Measurements from ENCODE around the gene IPP.

The IPP gene

DNA sequence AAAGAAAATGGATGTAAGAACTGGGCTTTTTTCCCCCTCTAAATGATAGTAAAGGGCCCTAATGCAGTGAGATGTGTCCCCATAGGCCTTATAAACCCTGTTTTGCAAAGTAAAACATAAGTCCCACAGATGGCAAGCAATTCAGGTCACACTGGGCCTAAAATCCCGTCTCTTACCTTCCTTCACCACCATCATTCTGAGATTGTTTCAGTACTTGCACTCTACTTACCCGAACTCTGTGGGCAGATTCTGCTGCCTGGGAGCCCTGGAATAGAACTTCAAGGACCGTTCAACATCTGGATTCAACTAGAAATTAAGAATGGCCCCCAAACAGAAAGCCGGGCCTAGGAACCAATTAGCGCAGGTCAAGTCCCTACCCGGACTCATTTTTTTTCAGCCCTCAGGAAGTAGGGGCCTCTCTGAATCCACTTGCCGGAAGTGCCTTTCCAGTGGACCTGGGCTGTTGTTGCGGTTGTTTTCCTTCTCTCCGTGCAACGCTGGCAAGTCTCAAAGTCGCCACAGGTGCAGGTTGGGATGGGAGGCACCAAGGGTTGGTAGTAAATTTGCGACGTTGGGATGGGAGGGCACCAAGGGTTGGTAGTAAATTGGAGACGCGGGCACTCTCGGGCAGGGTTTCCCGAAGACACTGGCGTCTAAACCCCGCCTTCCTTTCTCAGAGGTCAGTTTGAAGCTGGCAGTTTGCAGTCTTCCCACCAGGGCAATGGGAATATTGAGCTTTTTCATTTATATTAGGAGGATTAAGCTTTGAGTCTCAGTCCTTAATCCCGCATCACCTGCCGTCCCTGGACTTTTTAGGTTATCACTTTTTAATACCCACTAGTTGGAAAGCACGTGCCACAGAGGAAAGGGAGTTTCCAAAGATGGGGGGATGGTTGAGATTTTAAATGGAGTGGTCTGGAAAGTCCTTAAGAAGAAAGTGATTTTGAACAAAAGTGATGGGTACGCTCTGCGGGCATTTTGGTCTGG, 62.4 kb downstream of the IPP start, which contains the start of gene TMEM69:
TMEM69 (plus strand) TSS at position 428 of the 987 bp plus-strand sequence. CDS start 2,888 bp downstream, outside the sequence.
- no peaks in the 10 kb centered on the region for H3K27me3 ChIP-seq (replicated peaks)
- H3K27ac ChIP-seq, result peak within 1 kb of the TSS; percentile 87
- DNase-seq, result peak; percentile 75
- peak; percentile 37 for TF ChIP-seq CTCF (IDR thresholded peaks at IDR 0.05; ENCODE audit: low read depth, low read length, missing control alignments)
- peaks cover 10% of the 10 kb centered on the region for H3K36me3 ChIP-seq (replicated peaks)
- in situ Hi-C loops (cut with HindIII; ENCODE audit: low pct_ligation_motif_present, low sequenced_read_pairs), result no loop called here
- H3K4me3 ChIP-seq (ENCODE audit: low read depth, low read length), result peak within 1 kb of the TSS; percentile 99

GRCh38 chr1:45687014-45687753, 63.3 kb downstream of the IPP start:
- H3K36me3 ChIP-seq (replicated peaks), result peaks cover 4% of the 10 kb centered on the region
- in situ Hi-C loops (cut with HindIII; ENCODE audit: low pct_ligation_motif_present, low sequenced_read_pairs), result no loop called here
- H3K4me3 ChIP-seq (ENCODE audit: low read depth, low read length), result peak overlapping the region; percentile 99
- H3K27me3 ChIP-seq (replicated peaks), result no peaks in the 10 kb centered on the region
- peak; percentile 97 for DNase-seq
- no peak for TF ChIP-seq CTCF (IDR thresholded peaks at IDR 0.05; ENCODE audit: low read depth, low read length, missing control alignments)
- H3K27ac ChIP-seq, result peak overlapping the region; percentile 87

DNA sequence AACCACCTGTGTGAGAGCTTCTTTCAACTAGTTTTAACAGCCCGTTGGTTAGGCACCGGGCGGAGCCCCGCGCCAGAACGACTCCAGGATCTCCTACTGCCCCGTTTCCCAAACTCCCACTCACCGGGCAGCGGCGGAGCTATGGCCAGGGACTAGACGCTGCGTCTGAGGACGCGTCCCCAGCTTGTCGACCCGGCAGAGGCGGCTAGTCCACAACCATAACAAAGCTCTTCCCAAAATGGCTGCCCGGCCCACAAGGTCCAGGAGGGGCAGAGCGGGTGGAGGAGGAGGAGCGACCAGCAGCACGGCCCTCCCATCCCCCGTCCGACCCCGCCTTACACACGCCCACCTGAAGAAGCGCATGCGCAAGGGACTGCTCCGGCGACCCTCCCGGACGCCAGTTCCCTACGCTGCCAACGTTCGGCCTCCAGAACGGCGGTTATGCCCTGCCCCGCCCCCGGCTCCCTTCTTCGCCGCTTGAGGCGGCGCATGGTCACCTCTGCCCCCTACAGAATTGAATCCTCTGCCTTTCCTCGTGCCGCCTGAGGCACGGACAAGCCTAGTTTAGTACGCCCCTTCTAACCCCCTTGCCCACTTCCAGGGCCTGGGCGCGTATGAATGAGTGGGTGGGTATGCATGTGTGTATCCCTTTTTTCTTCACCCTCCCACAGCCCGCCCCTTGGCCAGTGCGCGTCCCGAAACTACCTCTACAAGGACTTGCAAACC, 64.0 kb downstream of the IPP start, which contains the start of gene GPBP1L1:
GPBP1L1 (minus strand) TSS at position 246 of the 726 bp plus-strand sequence. CDS start 27,446 bp downstream, outside the sequence.
- in situ Hi-C loops (cut with HindIII; ENCODE audit: low pct_ligation_motif_present, low sequenced_read_pairs), result no loop called here
- TF ChIP-seq CTCF (IDR thresholded peaks at IDR 0.05; ENCODE audit: low read depth, low read length, missing control alignments), result no peak
- Histone ChIP-seq H3K27ac (peak within 1 kb of the TSS; percentile 87), H3K27me3 (replicated peaks) (no peaks in the 10 kb centered on the region), H3K4me3 (ENCODE audit: low read depth, low read length) (peak within 1 kb of the TSS; percentile 99), H3K36me3 (replicated peaks) (peaks cover 3% of the 10 kb centered on the region)
- DNase-seq, result peak; percentile 95

- no peak for TF ChIP-seq CTCF (IDR thresholded peaks at IDR 0.05; ENCODE audit: low read depth, low read length, missing control alignments)
- DNase-seq, result peak; percentile 2
- Histone ChIP-seq H3K4me3 (ENCODE audit: low read depth, low read length) (peak overlapping the region; percentile 99), H3K36me3 (replicated peaks) (peaks cover under 1% of the 10 kb centered on the region), H3K27me3 (replicated peaks) (no peaks in the 10 kb centered on the region), H3K27ac (peak overlapping the region; percentile 87)
- in situ Hi-C loops (cut with HindIII; ENCODE audit: low pct_ligation_motif_present, low sequenced_read_pairs), result no loop called here
Observed at GRCh38 chr1:45686015-45686287, 64.5 kb downstream of the IPP start.

- Histone ChIP-seq H3K27ac (peak overlapping the region; percentile 87), H3K36me3 (replicated peaks) (no peaks in the 10 kb centered on the region), H3K27me3 (replicated peaks) (no peaks in the 10 kb centered on the region), H3K4me3 (ENCODE audit: low read depth, low read length) (peak overlapping the region; percentile 99)
- peak; percentile 2 for DNase-seq
- in situ Hi-C loops (cut with HindIII; ENCODE audit: low pct_ligation_motif_present, low sequenced_read_pairs), result no loop called here
- TF ChIP-seq CTCF (IDR thresholded peaks at IDR 0.05; ENCODE audit: low read depth, low read length, missing control alignments), result no peak
Observed at GRCh38 chr1:45685308-45686014, 65.0 kb downstream of the IPP start.
